Activated CD4-positive, alpha-beta T cell treated with anti-CD3 and anti-CD28 coated beads, Interleukin-2, amount 10 ng/mL, durations not matched to agents 24 days and 14 days (primary cell): Measurements from ENCODE around the gene CCDC85C. TPM values are rescaled to one million over a fixed set of nuclear protein-coding genes. Genes with fewer than 3 reads are reported as not detected.

ENCODE experiments used
- DNase-seq: peaks from one replicate; pipeline ENCODE4 v3.0.0; 2022
- H3K27ac Mint-ChIP-seq: one replicate; pipeline ENCODE4 v1.8.0; 2022; ENCODE audit warnings: mild to moderate bottlenecking, mixed read lengths
- H3K27me3 Mint-ChIP-seq: one replicate; pipeline ENCODE4 v1.8.0; 2022; ENCODE audit warnings: mixed read lengths
- H3K36me3 Mint-ChIP-seq: one replicate; pipeline ENCODE4 v1.8.0; 2022; ENCODE audit warnings: low read depth, mild to moderate bottlenecking, mixed read lengths
- H3K4me1 Mint-ChIP-seq: one replicate; pipeline ENCODE4 v1.8.0; 2021; ENCODE audit warnings: mixed read lengths
- H3K4me3 Mint-ChIP-seq: one replicate; pipeline ENCODE4 v1.8.0; 2022; ENCODE audit warnings: mild to moderate bottlenecking, moderate library complexity, mixed read lengths
- H3K9me3 Mint-ChIP-seq: one replicate; pipeline ENCODE4 v1.8.0; 2021; ENCODE audit warnings: mixed read lengths
- intact Hi-C: fragments of 100-400 bp; cut with micrococcal nuclease; formaldehyde crosslinking; loops from one replicate; pipeline ENCODE4 v1.15.1; 2023
- total RNA-seq: library from RNA; stranded (reverse); gene quantifications from 2 replicates; pipeline ENCODE4 v1.2.3, GENCODE V29; 2022

The CCDC85C gene
- total RNA-seq, 1 donor from 2014 or later: 6.7 TPM

- Mint-ChIP-seq H3K9me3 (no peaks in the 10 kb centered on the region), H3K4me3 (no peak overlapping the region), H3K27me3 (no peaks in the 10 kb centered on the region), H3K4me1 (no peaks in the 10 kb centered on the region), H3K36me3 (no peaks in the 10 kb centered on the region), H3K27ac (no peak overlapping the region)
- intact Hi-C loops: no loop called here
- no peak for DNase-seq
Observed at GRCh38 chr14:99571303-99571986, 32.6 kb downstream of the CCDC85C start.

GRCh38 chr14:99570544-99571302, 33.3 kb downstream of the CCDC85C start:
- intact Hi-C loops: no loop called here

GRCh38 chr14:99569725-99570543, 34.1 kb downstream of the CCDC85C start:
- no peak overlapping the region for H3K27ac Mint-ChIP-seq
- H3K36me3 Mint-ChIP-seq: no peaks in the 10 kb centered on the region
- H3K4me1 Mint-ChIP-seq: no peaks in the 10 kb centered on the region
- no peak overlapping the region for H3K4me3 Mint-ChIP-seq
- intact Hi-C loops: no loop called here
- no peak for DNase-seq
- H3K9me3 Mint-ChIP-seq: no peaks in the 10 kb centered on the region
- no peaks in the 10 kb centered on the region for H3K27me3 Mint-ChIP-seq

More at GRCh38 chr14:99570544-99571302, 33.3 kb downstream of the CCDC85C start:
- H3K27ac Mint-ChIP-seq: no peak overlapping the region
- H3K27me3 Mint-ChIP-seq: no peaks in the 10 kb centered on the region
- DNase-seq: no peak
- H3K9me3 Mint-ChIP-seq: no peaks in the 10 kb centered on the region
- H3K4me3 Mint-ChIP-seq: no peak overlapping the region
- H3K36me3 Mint-ChIP-seq: no peaks in the 10 kb centered on the region
- H3K4me1 Mint-ChIP-seq: no peaks in the 10 kb centered on the region

GRCh38 chr14:99568567-99569560, 35.1 kb downstream of the CCDC85C start:
- Mint-ChIP-seq H3K4me1 (no peaks in the 10 kb centered on the region), H3K27ac (no peak overlapping the region), H3K9me3 (no peaks in the 10 kb centered on the region), H3K27me3 (no peaks in the 10 kb centered on the region), H3K36me3 (no peaks in the 10 kb centered on the region), H3K4me3 (no peak overlapping the region)
- DNase-seq: no peak
- intact Hi-C loops: no loop called here

- H3K27ac Mint-ChIP-seq: no peak overlapping the region
- no peaks in the 10 kb centered on the region for H3K4me1 Mint-ChIP-seq
- H3K27me3 Mint-ChIP-seq: no peaks in the 10 kb centered on the region
- no peak for DNase-seq
- intact Hi-C loops: no loop called here
- H3K9me3 Mint-ChIP-seq: no peaks in the 10 kb centered on the region
- H3K4me3 Mint-ChIP-seq: no peak overlapping the region
- H3K36me3 Mint-ChIP-seq: no peaks in the 10 kb centered on the region
Observed at GRCh38 chr14:99566390-99567354, 37.3 kb downstream of the CCDC85C start.

- no peak overlapping the region for H3K4me3 Mint-ChIP-seq
- intact Hi-C loops: no loop called here
- no peak for DNase-seq
- H3K9me3 Mint-ChIP-seq: no peaks in the 10 kb centered on the region
- no peak overlapping the region for H3K27ac Mint-ChIP-seq
- no peaks in the 10 kb centered on the region for H3K36me3 Mint-ChIP-seq
- no peaks in the 10 kb centered on the region for H3K4me1 Mint-ChIP-seq
- H3K27me3 Mint-ChIP-seq: no peaks in the 10 kb centered on the region
Observed at GRCh38 chr14:99566009-99566389, 38.0 kb downstream of the CCDC85C start.

GRCh38 chr14:99565383-99565782, 38.6 kb downstream of the CCDC85C start:
- intact Hi-C loops: no loop called here
- no peaks in the 10 kb centered on the region for H3K27me3 Mint-ChIP-seq
- H3K9me3 Mint-ChIP-seq: no peaks in the 10 kb centered on the region
- no peaks in the 10 kb centered on the region for H3K4me1 Mint-ChIP-seq
- no peak for DNase-seq
- no peaks in the 10 kb centered on the region for H3K36me3 Mint-ChIP-seq
- no peak overlapping the region for H3K27ac Mint-ChIP-seq
- H3K4me3 Mint-ChIP-seq: no peak overlapping the region

- H3K36me3 Mint-ChIP-seq: no peaks in the 10 kb centered on the region
- H3K9me3 Mint-ChIP-seq: no peaks in the 10 kb centered on the region
- no peaks in the 10 kb centered on the region for H3K4me1 Mint-ChIP-seq
- H3K27ac Mint-ChIP-seq: no peak overlapping the region
- no peak overlapping the region for H3K4me3 Mint-ChIP-seq
- intact Hi-C loops: no loop called here
- no peak for DNase-seq
- H3K27me3 Mint-ChIP-seq: no peaks in the 10 kb centered on the region
Observed at GRCh38 chr14:99564926-99565259, 39.1 kb downstream of the CCDC85C start.

- no peaks in the 10 kb centered on the region for H3K4me1 Mint-ChIP-seq
- H3K27me3 Mint-ChIP-seq: no peaks in the 10 kb centered on the region
- intact Hi-C loops: no loop called here
- H3K4me3 Mint-ChIP-seq: no peak overlapping the region
- H3K36me3 Mint-ChIP-seq: no peaks in the 10 kb centered on the region
- H3K27ac Mint-ChIP-seq: no peak overlapping the region
- no peak for DNase-seq
- no peaks in the 10 kb centered on the region for H3K9me3 Mint-ChIP-seq
Observed at GRCh38 chr14:99564256-99564925, 39.6 kb downstream of the CCDC85C start.

- Mint-ChIP-seq H3K27me3 (no peaks in the 10 kb centered on the region), H3K36me3 (no peaks in the 10 kb centered on the region), H3K9me3 (no peaks in the 10 kb centered on the region), H3K4me3 (no peak overlapping the region), H3K27ac (no peak overlapping the region), H3K4me1 (no peaks in the 10 kb centered on the region)
- intact Hi-C loops: no loop called here
- no peak for DNase-seq
Observed at GRCh38 chr14:99563749-99564129, 40.3 kb downstream of the CCDC85C start.

GRCh38 chr14:99562856-99563748, 40.9 kb downstream of the CCDC85C start:
- no peaks in the 10 kb centered on the region for H3K9me3 Mint-ChIP-seq
- no peak overlapping the region for H3K4me3 Mint-ChIP-seq
- no peaks in the 10 kb centered on the region for H3K36me3 Mint-ChIP-seq
- H3K4me1 Mint-ChIP-seq: no peaks in the 10 kb centered on the region
- H3K27me3 Mint-ChIP-seq: no peaks in the 10 kb centered on the region
- H3K27ac Mint-ChIP-seq: no peak overlapping the region
- intact Hi-C loops: no loop called here
- DNase-seq: no peak
